Activated gamma-delta T cell treated with Interleukin-2 at 50 U/mL for 16 hours (primary cell): ENCODE results near the gene CLDN18.

Experiments used
- DNase-seq: peaks from one replicate; pipeline ENCODE4 v3.0.0-alpha.2; 2020

CLDN18 gene

GRCh38 chr3:138066383-138066782, 56.4 kb downstream of the CLDN18 start:
- no peak for DNase-seq

DNA sequence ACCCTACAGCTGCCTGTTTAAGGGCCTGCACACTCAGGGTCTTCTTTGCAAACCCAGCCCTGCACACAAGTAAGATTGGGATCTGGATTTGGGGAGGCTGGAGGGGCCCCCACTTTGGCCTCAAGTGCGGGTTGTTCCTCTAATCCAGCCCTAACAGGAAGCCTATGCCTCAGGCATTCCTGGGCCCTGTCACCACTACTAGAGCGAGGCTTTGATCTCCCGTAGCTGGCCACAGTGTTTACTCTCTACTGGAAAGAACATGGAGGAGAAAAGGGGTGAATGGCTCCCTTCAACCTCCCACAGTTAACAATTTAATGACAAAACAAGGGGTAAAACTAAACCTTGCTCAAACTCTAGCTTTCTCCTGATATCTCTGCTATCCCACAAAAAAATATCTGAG, 57.0 kb downstream of the CLDN18 start:
- DNase-seq = no peak

- DNase-seq = no peak
Measured at GRCh38 chr3:138068046-138068445, 58.1 kb downstream of the CLDN18 start.

DNA sequence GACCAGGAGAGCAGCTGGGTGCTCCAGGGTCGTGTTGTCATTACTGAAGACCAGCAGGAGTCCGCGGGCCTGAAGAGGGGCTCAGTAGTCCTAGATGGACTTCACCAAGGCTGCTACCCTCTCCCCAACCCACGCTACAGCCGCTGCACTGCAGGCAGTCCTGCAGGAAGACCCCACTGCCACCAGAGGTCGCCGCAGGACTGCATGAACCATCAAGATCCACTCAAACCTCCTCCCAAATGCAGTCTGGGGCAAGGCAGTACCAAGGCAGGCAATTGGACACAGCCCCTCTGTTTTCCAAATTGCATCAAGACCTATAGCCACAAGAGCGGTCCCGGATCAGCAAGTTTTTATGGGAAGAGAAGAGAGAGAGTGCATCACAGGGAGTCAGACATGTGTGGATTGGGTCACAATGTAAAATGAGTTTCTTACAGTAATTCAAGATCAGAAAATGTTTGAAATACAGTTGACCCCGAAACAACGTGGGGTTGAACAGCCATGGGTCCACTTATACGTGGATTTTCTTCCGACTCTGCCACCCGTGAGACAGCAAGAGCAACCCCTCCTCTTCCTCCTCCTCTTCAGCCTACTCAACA, 58.7 kb downstream of the CLDN18 start:
- peak; percentile 59 for DNase-seq

DNA sequence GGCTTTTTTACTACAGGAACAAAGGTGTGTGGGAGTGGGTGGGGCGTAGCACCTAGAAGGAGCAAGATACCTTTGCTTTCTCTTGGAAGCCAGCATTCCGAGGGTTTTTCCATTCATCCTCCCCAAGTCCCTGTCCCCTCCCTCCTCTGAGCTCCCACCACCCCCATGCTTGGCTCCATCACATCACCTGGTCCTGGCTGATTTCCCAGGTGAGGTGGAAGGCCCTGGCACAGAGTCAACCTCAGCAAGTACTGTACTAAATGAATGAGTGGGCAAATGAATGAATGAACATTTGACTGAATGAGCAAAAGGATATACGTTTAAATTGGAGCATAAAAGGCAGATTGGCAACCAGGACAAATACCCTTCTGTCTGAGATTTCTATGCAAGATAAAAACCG, 60.0 kb downstream of the CLDN18 start:
- DNase-seq = no peak

- DNase-seq = no peak
Measured at GRCh38 chr3:138072796-138073195, 62.8 kb downstream of the CLDN18 start.

- no peak for DNase-seq
Measured at GRCh38 chr3:138078096-138078495, 68.1 kb downstream of the CLDN18 start.

GRCh38 chr3:138078901-138079344, 69.0 kb downstream of the CLDN18 start:
- no peak for DNase-seq

- no peak for DNase-seq
Measured at GRCh38 chr3:138079901-138080300, 69.9 kb downstream of the CLDN18 start.

DNA sequence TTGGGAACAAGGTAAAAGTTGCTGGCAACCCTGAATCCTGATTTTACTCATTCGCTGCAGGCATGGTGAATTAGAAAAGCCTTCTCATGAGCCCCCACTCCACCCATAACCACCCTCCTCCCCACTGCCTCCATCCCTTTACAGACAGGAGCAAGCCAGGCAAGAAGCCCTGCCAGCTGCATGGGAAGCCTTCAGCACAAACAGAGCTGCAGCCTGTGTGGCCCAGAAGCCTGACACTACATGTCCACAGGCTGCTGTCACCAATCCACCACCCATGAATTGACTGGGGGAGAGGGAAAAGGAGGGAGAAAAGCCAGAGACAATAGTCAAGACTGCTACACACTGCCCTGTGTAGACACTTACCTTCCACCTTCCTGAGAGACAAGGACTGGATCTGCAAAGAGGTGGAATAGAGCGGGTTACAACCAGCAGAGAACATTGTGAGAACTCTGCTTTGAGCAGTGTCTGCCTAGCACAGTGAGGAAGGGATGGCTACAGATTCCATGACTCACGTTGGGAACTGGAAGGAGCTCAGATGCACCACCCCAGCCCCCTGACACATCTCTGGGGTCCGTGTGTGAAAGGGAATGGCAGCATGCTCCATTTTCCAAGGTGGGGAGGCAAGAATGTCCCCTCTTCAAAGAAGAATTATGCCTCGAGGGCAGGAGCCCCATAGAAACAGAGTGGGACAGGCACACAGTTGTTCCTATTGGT, 71.6 kb downstream of the CLDN18 start:
- no peak for DNase-seq

- no peak for DNase-seq
Measured at GRCh38 chr3:138082085-138082991, 72.4 kb downstream of the CLDN18 start.

GRCh38 chr3:138082992-138083386, 73.0 kb downstream of the CLDN18 start:
- no peak for DNase-seq
